ENCODE data around the gene SFRP4.

- TF ChIP-seq, protein P1, sequence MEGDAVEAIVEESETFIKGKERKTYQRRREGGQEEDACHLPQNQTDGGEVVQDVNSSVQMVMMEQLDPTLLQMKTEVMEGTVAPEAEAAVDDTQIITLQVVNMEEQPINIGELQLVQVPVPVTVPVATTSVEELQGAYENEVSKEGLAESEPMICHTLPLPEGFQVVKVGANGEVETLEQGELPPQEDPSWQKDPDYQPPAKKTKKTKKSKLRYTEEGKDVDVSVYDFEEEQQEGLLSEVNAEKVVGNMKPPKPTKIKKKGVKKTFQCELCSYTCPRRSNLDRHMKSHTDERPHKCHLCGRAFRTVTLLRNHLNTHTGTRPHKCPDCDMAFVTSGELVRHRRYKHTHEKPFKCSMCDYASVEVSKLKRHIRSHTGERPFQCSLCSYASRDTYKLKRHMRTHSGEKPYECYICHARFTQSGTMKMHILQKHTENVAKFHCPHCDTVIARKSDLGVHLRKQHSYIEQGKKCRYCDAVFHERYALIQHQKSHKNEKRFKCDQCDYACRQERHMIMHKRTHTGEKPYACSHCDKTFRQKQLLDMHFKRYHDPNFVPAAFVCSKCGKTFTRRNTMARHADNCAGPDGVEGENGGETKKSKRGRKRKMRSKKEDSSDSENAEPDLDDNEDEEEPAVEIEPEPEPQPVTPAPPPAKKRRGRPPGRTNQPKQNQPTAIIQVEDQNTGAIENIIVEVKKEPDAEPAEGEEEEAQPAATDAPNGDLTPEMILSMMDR (IDR thresholded peaks at IDR 0.05): no peak
- TF ChIP-seq POLR2A (IDR thresholded peaks at IDR 0.05): no peak
- TF ChIP-seq EP300 (IDR thresholded peaks at IDR 0.05): no peak
These were observed 11.3 kb upstream of the SFRP4 start for GRCh38 chr7:37927773-37928444.
